GM18508 (cell line): ENCODE results near the gene AADACL2.

Experiments used
- ATAC-seq: cut with Tn5 transposase; IDR thresholded peaks from one replicate; pipeline ENCODE4 v1.9.1; 2021; ENCODE audit warnings: moderate number of reproducible peaks; ENCODE audit not compliant: insufficient read depth, unreplicated experiment

AADACL2 gene

DNA sequence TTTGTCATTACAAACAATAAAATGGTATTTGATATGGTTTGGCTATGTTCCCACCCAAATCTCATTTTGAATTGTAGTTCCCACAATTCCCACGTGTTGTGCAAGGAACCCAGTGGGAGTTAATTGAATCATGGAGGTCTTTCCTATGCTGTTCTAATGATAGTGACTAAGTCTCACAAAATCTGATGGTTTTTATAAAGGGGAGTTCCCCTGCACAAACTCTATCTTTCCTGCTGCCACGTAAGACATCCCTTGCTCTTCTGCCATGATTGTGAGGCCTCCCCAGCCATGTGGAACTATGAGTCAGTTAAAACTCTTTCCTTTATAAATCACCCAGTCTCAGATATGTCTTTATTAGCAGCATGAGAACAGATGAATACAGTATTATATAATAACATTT, 64.7 kb downstream of the AADACL2 start:
- ATAC-seq = no peak

DNA sequence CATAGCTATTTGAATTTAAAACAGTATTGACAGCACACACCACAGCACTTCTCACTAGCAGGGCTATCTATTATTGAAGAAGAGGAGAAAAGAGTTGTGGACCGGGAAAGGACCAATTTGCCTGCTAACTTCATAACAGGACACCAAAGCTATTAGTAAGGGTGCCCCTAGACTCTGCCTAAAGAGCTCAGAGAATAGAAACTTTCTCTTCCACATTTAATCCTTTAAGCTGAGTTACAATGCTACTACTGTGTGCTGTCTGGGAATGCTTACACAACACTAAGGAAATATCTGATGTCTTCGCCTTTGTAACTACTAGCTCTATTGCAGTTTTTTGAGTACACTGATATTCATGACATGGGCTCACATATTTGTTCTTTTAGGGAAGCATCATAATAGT, 66.7 kb downstream of the AADACL2 start:
- no peak for ATAC-seq

DNA sequence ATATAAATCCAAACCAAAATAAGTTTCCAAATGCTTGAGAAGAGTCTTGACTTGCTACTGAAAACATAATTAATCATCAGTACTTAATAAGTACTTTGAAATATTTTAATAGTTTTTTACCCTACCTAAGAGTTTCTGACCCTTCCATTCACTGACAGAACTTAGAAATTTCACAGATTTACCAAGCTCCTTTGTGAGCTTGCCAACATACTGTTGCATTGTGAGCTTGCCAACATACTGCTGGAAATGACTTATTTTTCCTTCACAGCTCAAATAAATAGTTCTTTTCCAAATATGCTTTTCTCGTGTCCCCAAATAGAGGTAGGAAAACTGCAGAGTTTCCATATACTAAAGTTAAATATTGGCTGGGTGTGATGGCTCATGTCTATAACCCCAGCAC, 70.5 kb downstream of the AADACL2 start:
- no peak for ATAC-seq

DNA sequence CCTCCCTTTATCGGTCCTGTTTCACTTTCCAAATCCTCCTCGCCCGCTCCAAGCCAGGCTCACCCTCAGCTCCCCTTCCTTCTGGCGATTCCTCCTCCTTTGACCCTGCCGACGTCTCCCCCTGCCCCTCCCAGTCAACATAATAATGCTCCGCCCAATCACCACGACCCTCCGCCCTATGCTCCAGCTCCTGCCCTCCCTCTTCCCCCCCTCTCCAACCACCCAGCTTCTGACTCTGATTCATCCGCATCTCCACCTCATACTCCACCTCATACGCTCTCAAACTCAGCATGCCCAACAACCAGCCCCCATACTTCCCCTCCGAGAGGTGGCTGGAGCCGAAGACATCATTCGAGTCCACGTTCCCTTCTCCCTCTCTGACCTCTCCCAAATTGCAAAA, 73.1 kb downstream of the AADACL2 start:
- no peak for ATAC-seq
